ENCODE measurements around the gene BMERB1.
"Not testable (repeated sequence)": the region's sequence is repeated elsewhere in the genome, so short reads cannot be mapped to it uniquely, and the experiment has no call there.

Gene BMERB1

DNA sequence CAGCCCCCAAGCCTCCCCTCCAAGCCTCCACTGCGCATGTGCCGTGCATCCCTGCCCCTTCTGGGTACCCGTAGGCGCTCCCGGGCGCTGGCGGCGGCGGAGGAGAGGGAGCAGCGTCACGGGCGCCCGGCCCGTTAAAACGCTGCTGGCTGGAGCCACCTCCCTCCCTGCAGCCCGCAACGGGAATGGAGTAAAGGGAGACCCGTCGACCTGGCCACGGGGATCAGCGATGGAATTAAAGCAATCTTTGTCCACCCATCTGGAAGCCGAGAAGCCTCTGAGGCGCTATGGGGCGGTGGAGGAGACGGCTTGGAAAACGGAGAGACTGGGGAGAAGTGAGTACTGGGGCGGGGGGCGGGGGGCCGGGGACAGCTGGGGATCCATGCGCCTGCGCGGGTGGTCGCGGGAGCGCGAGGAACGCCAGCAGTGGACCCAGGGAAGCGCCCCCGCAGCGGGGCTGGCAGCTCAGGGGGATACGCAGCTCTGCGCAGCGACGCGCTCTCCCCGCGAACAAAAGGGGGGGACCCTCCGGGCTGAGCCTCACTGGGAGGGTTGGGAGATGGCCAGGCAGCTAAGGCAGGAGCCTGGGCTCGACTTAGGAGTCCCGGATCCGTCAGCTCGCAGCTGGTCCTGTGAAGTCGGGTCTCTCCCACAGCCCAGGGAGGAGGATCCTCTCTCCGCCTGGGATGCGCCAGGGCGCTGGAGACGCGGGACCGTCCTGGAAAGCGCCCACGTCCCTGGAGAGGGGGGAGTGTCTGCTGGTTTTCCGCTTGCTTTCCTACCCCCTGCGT lies at the start of gene BMERB1:
TSS of gene BMERB1 (plus strand) at position 164 of the 791 bp plus-strand sequence. CDS start at position 230, 66 bp downstream.
- peak; percentile 44 for DNase-seq (ENCODE audit: low spot score)
- peak within 1 kb of the TSS; percentile 52 for H3K27ac ChIP-seq
- POLR2A ChIA-PET (ENCODE audit: low non-redundant PET) = interaction anchor here (0.6 kb wide), 1 partner anchor 258 kb away, joined by 3 read pairs; no protein-coding TSS in a partner anchor

GRCh38 chr16:15388060-15388459 lies 46.3 kb upstream of the BMERB1 start:
- CTCF ChIA-PET; H3K27ac ChIP-seq; POLR2A ChIA-PET (ENCODE audit: low non-redundant PET); DNase-seq (ENCODE audit: low spot score): not testable (repeated sequence)

More for the DNA sequence above, at the start of gene BMERB1:
- CTCF ChIA-PET = no interaction called here
- TF ChIP-seq, protein P1, sequence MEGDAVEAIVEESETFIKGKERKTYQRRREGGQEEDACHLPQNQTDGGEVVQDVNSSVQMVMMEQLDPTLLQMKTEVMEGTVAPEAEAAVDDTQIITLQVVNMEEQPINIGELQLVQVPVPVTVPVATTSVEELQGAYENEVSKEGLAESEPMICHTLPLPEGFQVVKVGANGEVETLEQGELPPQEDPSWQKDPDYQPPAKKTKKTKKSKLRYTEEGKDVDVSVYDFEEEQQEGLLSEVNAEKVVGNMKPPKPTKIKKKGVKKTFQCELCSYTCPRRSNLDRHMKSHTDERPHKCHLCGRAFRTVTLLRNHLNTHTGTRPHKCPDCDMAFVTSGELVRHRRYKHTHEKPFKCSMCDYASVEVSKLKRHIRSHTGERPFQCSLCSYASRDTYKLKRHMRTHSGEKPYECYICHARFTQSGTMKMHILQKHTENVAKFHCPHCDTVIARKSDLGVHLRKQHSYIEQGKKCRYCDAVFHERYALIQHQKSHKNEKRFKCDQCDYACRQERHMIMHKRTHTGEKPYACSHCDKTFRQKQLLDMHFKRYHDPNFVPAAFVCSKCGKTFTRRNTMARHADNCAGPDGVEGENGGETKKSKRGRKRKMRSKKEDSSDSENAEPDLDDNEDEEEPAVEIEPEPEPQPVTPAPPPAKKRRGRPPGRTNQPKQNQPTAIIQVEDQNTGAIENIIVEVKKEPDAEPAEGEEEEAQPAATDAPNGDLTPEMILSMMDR (conservative IDR thresholded peaks at IDR 0.05; ENCODE audit: low read depth) = no peak

DNA sequence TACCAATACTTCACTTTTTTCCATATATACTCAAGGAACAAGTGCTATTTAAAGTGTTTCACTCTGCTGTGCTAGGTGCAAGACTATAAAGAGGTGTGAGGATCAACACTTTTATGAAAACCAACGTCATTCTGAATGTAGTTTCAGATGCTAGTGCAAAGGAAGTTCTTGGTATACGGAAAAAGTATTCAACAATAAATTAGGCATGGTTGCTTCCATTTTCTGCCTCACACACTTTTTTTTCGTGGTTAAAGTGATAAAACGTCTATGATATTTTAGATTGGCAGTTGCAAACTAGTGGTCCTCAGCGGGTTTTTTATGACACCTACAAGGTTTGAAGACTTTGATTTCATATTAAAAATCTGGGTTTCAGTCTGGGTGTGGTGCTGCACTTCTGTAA lies 44.5 kb upstream of the BMERB1 start:
- POLR2A ChIA-PET (ENCODE audit: low non-redundant PET); DNase-seq (ENCODE audit: low spot score); H3K27ac ChIP-seq; CTCF ChIA-PET: not testable (repeated sequence)

GRCh38 chr16:15393025-15393424 lies 41.4 kb upstream of the BMERB1 start:
- CTCF ChIA-PET; POLR2A ChIA-PET (ENCODE audit: low non-redundant PET); H3K27ac ChIP-seq; DNase-seq (ENCODE audit: low spot score): not testable (repeated sequence)

- POLR2A ChIA-PET (ENCODE audit: low non-redundant PET); H3K27ac ChIP-seq; DNase-seq (ENCODE audit: low spot score): not testable (repeated sequence)
- CTCF ChIA-PET = interaction anchor here (0.5 kb wide), 1 partner anchor 238 kb away, joined by 3 read pairs; no protein-coding TSS in a partner anchor
Observed at GRCh38 chr16:15395631-15396508, 38.5 kb upstream of the BMERB1 start, which contains the start of gene MPV17L. TSS of gene MPV17L (plus strand) at chr16:15395754. CDS start at chr16:15395898, 144 bp downstream.

DNA sequence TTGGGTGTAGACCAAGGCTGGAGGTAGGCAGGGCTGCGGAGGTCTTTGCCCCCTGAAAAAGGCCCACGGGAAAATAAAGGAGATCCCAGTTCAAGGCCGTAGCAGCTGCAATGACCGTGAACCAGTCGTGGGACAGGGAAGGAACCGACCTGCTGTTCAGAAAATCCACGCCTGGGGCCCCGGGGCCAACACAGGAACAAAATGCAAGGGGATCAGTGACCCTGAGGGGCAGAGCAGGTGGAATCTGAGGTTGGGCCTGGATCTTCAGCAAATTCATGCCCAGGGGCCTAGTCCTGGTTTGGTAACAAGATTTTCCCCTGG lies 37.9 kb upstream of the BMERB1 start:
- H3K27ac ChIP-seq; CTCF ChIA-PET; DNase-seq (ENCODE audit: low spot score); POLR2A ChIA-PET (ENCODE audit: low non-redundant PET): not testable (repeated sequence)

DNA sequence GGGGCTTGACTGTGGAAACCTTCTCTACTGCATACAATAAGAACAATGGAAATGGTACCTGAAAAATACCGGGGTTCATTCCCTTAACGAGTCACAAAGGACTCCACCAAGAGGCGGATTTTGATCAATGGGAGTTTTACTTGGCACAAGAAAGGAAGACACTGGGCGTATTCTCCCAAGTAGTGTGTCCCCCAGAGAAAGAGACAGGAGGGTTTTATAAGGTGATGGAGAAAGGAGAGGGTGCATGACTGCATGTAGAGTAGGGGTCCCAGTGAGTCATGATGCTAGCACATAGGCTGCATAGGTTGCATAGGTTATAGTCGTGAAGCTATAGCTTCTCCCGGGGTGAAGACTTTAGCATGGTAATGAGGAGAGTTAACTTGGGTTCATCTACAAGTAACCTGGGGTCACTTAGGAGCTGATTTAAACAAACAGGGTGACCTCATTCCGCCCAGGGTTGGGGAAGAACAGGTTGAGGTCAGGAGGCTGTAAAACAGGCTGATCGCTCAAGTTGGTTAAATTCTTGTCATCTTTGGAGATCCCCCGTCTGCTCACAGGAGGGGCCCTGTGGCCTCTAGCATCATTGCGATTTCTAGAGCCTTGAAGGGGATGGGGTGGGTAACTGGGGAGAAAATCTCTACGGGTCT lies 37.3 kb upstream of the BMERB1 start:
- ChIA-PET CTCF (no interaction called here), POLR2A (ENCODE audit: low non-redundant PET) (no interaction called here)
- TF ChIP-seq, protein P1 (conservative IDR thresholded peaks at IDR 0.05; ENCODE audit: low read depth) = no peak
- DNase-seq (ENCODE audit: low spot score) = no peak
- H3K27ac ChIP-seq = no peak overlapping the region

- ChIA-PET POLR2A (ENCODE audit: low non-redundant PET) (no interaction called here), CTCF (no interaction called here)
- no peak overlapping the region for H3K27ac ChIP-seq
- DNase-seq (ENCODE audit: low spot score) = no peak
- TF ChIP-seq, protein P1 (conservative IDR thresholded peaks at IDR 0.05; ENCODE audit: low read depth) = no peak
Observed at GRCh38 chr16:15398618-15399316, 35.6 kb upstream of the BMERB1 start.
